Measurements from ENCODE around the gene USP12.

USP12 gene

GRCh38 chr13:27170221-27170515 lies 1.4 kb downstream of the USP12 start:
- Histone ChIP-seq H2AFZ (ENCODE audit: low read length, unreplicated experiment) (no peak overlapping the region), H3K79me2 (ENCODE audit: control insufficient read depth, insufficient read depth, low read length, unreplicated experiment) (peaks cover 58% of the 10 kb centered on the region), H3K4me3 (ENCODE audit: low read depth, low read length) (peak overlapping the region; percentile 80), H3K4me1 (ENCODE audit: control insufficient read depth, insufficient read depth, low read length, unreplicated experiment) (peaks cover 39% of the 10 kb centered on the region), H3K27me3 (ENCODE audit: insufficient read depth, low read length) (no peaks in the 10 kb centered on the region), H3K36me3 (ENCODE audit: insufficient read depth, low read length) (no peaks in the 10 kb centered on the region), H3K27ac (ENCODE audit: low read depth, low read length) (peak overlapping the region; percentile 60)

- Histone ChIP-seq H3K4me1 (ENCODE audit: control insufficient read depth, insufficient read depth, low read length, unreplicated experiment) (peaks cover 39% of the 10 kb centered on the region), H3K4me3 (ENCODE audit: low read depth, low read length) (peak overlapping the region; percentile 80; the same call in 1 of the 2 replicates), H2AFZ (ENCODE audit: low read length, unreplicated experiment) (no peak overlapping the region), H3K36me3 (ENCODE audit: insufficient read depth, low read length) (no peaks in the 10 kb centered on the region), H3K79me2 (ENCODE audit: control insufficient read depth, insufficient read depth, low read length, unreplicated experiment) (peaks cover 68% of the 10 kb centered on the region), H3K27ac (ENCODE audit: low read depth, low read length) (peak overlapping the region; percentile 60), H3K27me3 (ENCODE audit: insufficient read depth, low read length) (no peaks in the 10 kb centered on the region)
These were observed 2.5 kb downstream of the USP12 start for GRCh38 chr13:27168906-27169657.

DNA sequence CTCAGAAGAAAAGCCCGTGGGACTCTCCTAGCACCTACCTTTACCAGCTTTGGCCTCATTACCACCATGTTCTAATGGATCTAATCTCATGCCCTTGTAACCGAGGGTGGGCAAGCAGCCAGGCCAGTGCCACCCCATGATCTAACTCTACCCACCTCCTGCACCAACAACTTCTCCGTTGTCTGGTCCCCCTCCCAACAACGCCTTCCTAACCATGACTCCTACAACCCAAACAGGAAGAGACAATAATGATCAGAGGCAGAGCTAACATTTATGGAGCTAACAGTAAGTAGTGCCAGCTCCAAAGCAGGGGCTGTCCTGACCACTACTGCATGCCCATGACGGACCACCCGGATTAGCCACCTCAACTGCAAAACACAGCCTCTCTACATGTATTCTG lies 3.5 kb downstream of the USP12 start:
- no peak overlapping the region for H2AFZ ChIP-seq (ENCODE audit: low read length, unreplicated experiment)
- peaks cover 37% of the 10 kb centered on the region for H3K4me1 ChIP-seq (ENCODE audit: control insufficient read depth, insufficient read depth, low read length, unreplicated experiment)
- H3K27me3 ChIP-seq (ENCODE audit: insufficient read depth, low read length) = no peaks in the 10 kb centered on the region
- no peak overlapping the region for H3K4me3 ChIP-seq (ENCODE audit: low read depth, low read length)
- no peak overlapping the region for H3K27ac ChIP-seq (ENCODE audit: low read depth, low read length)
- H3K36me3 ChIP-seq (ENCODE audit: insufficient read depth, low read length) = no peaks in the 10 kb centered on the region
- peaks cover 78% of the 10 kb centered on the region for H3K79me2 ChIP-seq (ENCODE audit: control insufficient read depth, insufficient read depth, low read length, unreplicated experiment)

DNA sequence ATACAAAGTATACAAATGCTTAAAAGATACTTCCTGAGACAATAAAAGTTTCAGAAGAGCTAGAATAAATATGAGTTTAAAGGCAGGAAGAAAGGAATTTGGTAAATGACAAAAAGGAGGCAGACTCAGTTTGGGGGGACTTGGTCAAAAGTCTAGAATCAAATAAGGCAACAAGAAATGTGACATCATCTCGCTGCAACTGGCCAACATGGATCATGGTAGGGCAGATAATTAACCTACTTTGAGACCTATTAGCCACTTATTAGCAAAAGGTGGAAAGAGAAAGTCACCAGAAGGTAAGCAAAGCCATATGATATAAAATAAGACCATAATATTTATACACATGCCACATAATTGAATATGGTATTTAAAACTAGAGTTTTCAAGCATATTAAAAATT lies 5.3 kb downstream of the USP12 start:
- H3K4me3 ChIP-seq (ENCODE audit: low read depth, low read length) = no peak overlapping the region
- H3K79me2 ChIP-seq (ENCODE audit: control insufficient read depth, insufficient read depth, low read length, unreplicated experiment) = peaks cover 96% of the 10 kb centered on the region
- no peak overlapping the region for H2AFZ ChIP-seq (ENCODE audit: low read length, unreplicated experiment)
- peaks cover 32% of the 10 kb centered on the region for H3K4me1 ChIP-seq (ENCODE audit: control insufficient read depth, insufficient read depth, low read length, unreplicated experiment)
- H3K27ac ChIP-seq (ENCODE audit: low read depth, low read length) = no peak overlapping the region
- H3K36me3 ChIP-seq (ENCODE audit: insufficient read depth, low read length) = no peaks in the 10 kb centered on the region
- no peaks in the 10 kb centered on the region for H3K27me3 ChIP-seq (ENCODE audit: insufficient read depth, low read length)

DNA sequence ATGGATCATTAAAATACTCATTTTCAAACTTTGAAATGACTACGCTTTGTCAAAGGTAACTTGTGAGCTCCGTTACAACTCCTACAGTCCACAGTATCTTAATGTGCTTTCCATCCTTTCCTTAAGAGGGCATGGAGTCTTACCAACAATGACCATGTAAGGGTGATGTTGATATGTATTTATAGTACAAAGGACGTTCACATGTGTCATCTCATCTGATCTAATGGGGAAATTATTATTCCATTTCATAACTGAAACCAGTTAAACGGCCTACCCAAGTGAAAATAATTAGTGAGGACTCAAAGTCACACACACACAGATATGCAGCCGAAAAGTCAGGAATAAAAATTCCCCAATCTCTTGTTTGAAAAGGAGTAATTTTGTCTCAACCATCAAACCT lies 9.6 kb downstream of the USP12 start:
- H3K27ac ChIP-seq (ENCODE audit: low read depth, low read length) = no peak overlapping the region
- no peaks in the 10 kb centered on the region for H3K27me3 ChIP-seq (ENCODE audit: insufficient read depth, low read length)
- 0 out of 2 replicates have a peak, but pooled peaks cover 10% of the 10 kb centered on the region for H3K36me3 ChIP-seq (ENCODE audit: insufficient read depth, low read length)
- no peak overlapping the region for H3K4me3 ChIP-seq (ENCODE audit: low read depth, low read length)
- no peak overlapping the region for H2AFZ ChIP-seq (ENCODE audit: low read length, unreplicated experiment)
- peaks cover 99% of the 10 kb centered on the region for H3K79me2 ChIP-seq (ENCODE audit: control insufficient read depth, insufficient read depth, low read length, unreplicated experiment)
- H3K4me1 ChIP-seq (ENCODE audit: control insufficient read depth, insufficient read depth, low read length, unreplicated experiment) = peaks cover 6% of the 10 kb centered on the region

- H3K4me3 ChIP-seq (ENCODE audit: low read depth, low read length) = no peak overlapping the region
- H3K36me3 ChIP-seq (ENCODE audit: insufficient read depth, low read length) = 0 out of 2 replicates have a peak, but pooled peaks cover 11% of the 10 kb centered on the region
- H3K4me1 ChIP-seq (ENCODE audit: control insufficient read depth, insufficient read depth, low read length, unreplicated experiment) = peaks cover 2% of the 10 kb centered on the region
- H3K79me2 ChIP-seq (ENCODE audit: control insufficient read depth, insufficient read depth, low read length, unreplicated experiment) = peaks cover 99% of the 10 kb centered on the region
- H2AFZ ChIP-seq (ENCODE audit: low read length, unreplicated experiment) = no peak overlapping the region
- no peaks in the 10 kb centered on the region for H3K27me3 ChIP-seq (ENCODE audit: insufficient read depth, low read length)
- H3K27ac ChIP-seq (ENCODE audit: low read depth, low read length) = no peak overlapping the region
These were observed 10.2 kb downstream of the USP12 start for GRCh38 chr13:27161423-27161822.

GRCh38 chr13:27160657-27161295 lies 10.8 kb downstream of the USP12 start:
- no peaks in the 10 kb centered on the region for H3K27me3 ChIP-seq (ENCODE audit: insufficient read depth, low read length)
- H3K27ac ChIP-seq (ENCODE audit: low read depth, low read length) = no peak overlapping the region
- H3K4me3 ChIP-seq (ENCODE audit: low read depth, low read length) = no peak overlapping the region
- no peak overlapping the region for H2AFZ ChIP-seq (ENCODE audit: low read length, unreplicated experiment)
- H3K79me2 ChIP-seq (ENCODE audit: control insufficient read depth, insufficient read depth, low read length, unreplicated experiment) = peaks cover 99% of the 10 kb centered on the region
- H3K36me3 ChIP-seq (ENCODE audit: insufficient read depth, low read length) = 0 out of 2 replicates have a peak, but pooled peaks cover 11% of the 10 kb centered on the region
- H3K4me1 ChIP-seq (ENCODE audit: control insufficient read depth, insufficient read depth, low read length, unreplicated experiment) = no peaks in the 10 kb centered on the region

DNA sequence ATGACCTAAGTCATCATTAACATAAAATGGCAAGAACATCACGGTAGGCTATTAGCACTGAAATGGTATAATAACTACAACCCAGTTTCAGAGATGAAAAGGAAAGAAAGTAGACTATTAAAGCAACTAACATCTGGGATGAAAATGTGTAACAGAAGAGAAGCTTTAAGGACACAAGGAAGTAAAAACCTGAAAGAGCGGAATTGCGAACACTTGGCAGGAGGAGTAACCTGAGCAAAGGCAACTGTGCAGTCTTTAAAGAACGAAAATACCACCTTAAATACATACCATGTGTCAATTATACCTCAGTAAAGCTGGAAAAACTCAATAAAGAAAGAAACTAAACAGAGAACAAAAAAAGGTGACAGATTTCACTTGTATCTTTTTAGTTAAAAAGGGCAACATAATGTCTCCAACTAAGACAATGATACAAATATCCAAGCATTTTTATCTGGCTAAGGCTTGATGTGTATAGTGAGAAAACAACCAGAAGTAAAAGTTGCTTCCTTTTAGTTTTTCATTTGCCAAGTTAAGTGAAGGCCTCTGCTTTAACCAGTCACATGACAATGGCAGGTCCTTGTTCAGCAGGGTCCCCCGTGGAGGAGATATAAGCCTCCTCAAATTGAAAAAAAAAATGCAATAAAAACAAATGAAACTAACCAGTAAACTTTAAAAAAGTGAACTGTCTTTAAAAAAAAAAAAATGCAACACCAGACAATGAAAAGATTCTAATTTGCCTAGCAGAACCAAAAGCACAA lies 11.6 kb downstream of the USP12 start:
- Histone ChIP-seq H3K36me3 (ENCODE audit: insufficient read depth, low read length) (0 out of 2 replicates have a peak, but pooled peaks cover 11% of the 10 kb centered on the region), H3K4me1 (ENCODE audit: control insufficient read depth, insufficient read depth, low read length, unreplicated experiment) (no peaks in the 10 kb centered on the region), H3K4me3 (ENCODE audit: low read depth, low read length) (no peak overlapping the region), H3K27ac (ENCODE audit: low read depth, low read length) (no peak overlapping the region), H3K79me2 (ENCODE audit: control insufficient read depth, insufficient read depth, low read length, unreplicated experiment) (peaks cover 98% of the 10 kb centered on the region), H2AFZ (ENCODE audit: low read length, unreplicated experiment) (no peak overlapping the region), H3K27me3 (ENCODE audit: insufficient read depth, low read length) (no peaks in the 10 kb centered on the region)

- Histone ChIP-seq H3K27ac (ENCODE audit: low read depth, low read length) (no peak overlapping the region), H3K4me3 (ENCODE audit: low read depth, low read length) (no peak overlapping the region), H3K36me3 (ENCODE audit: insufficient read depth, low read length) (0 out of 2 replicates have a peak, but pooled peaks cover 11% of the 10 kb centered on the region), H3K27me3 (ENCODE audit: insufficient read depth, low read length) (no peaks in the 10 kb centered on the region), H2AFZ (ENCODE audit: low read length, unreplicated experiment) (no peak overlapping the region), H3K4me1 (ENCODE audit: control insufficient read depth, insufficient read depth, low read length, unreplicated experiment) (no peaks in the 10 kb centered on the region), H3K79me2 (ENCODE audit: control insufficient read depth, insufficient read depth, low read length, unreplicated experiment) (peaks cover 97% of the 10 kb centered on the region)
These were observed 13.3 kb downstream of the USP12 start for GRCh38 chr13:27158335-27158734.

DNA sequence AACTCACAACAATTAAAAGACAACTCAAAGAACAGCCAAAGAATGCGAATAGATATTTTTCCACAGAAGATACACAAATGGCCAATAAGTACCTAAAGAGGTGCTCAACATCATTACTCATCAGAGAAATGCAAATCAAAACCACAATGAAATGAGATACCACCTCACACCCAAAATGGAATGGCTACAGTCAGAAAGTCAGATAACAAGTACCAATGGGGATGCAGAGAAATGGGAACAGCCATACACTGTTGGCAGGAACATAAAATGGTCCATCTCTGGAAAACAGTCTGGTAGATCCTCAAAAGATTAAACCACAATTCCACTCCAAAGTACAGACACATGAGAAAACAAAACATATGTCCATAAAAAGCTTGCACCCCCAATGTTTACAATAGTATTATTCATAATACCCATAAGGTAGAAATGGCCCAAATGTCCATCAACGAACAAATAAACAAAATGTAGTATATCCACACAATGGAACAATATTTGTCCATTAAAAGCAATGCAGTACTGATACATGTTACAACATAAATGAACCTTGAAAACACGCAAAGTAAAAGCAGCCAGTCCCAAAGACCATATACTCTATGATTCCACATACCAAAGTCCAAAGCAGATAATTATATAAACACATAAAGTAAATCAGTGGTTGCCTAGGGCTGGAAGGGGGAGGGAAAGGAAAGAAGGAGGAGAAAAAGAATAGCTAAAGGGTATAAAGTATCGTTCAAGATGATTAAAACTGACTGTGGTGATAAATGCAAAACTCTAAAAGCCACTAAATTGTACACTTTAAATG lies 19.6 kb downstream of the USP12 start:
- Histone ChIP-seq H3K27ac (ENCODE audit: low read depth, low read length) (no peak overlapping the region), H2AFZ (ENCODE audit: low read length, unreplicated experiment) (no peak overlapping the region), H3K36me3 (ENCODE audit: insufficient read depth, low read length) (0 out of 2 replicates have a peak, but pooled peaks cover under 1% of the 10 kb centered on the region), H3K27me3 (ENCODE audit: insufficient read depth, low read length) (no peaks in the 10 kb centered on the region), H3K79me2 (ENCODE audit: control insufficient read depth, insufficient read depth, low read length, unreplicated experiment) (peaks cover 87% of the 10 kb centered on the region), H3K4me1 (ENCODE audit: control insufficient read depth, insufficient read depth, low read length, unreplicated experiment) (no peaks in the 10 kb centered on the region), H3K4me3 (ENCODE audit: low read depth, low read length) (no peak overlapping the region)

Measured in ACC112 (cell line).